HG03045 (cell line): ENCODE measurements around the gene ATP2C1.

Source experiments
- ATAC-seq: cut with Tn5 transposase; IDR thresholded peaks from one replicate; pipeline ENCODE4 v1.9.1; 2021; ENCODE audit warnings: mild to moderate bottlenecking, moderate library complexity; ENCODE audit not compliant: unreplicated experiment

The ATP2C1 gene

GRCh38 chr3:130973406-130973805 lies 79.5 kb downstream of the ATP2C1 start:
- ATAC-seq, result no peak

DNA sequence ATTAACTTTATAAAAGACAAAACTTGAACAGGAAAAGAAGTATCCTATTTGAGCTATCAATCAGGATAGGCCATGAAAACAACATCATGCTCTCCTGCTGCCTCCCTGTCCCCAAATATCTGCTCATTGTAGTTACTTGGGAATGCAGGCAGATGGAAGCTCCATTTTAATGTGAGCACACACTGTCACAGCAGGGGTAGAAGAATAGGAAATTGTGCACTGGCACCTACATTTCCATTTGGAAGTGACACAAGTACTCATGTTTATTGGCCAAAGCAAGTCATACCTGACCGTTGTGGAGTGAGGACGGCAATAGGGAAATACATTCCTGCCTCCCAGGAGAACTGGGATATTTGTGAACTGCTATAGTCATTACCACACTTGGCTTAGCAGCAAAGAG lies 80.3 kb downstream of the ATP2C1 start:
- ATAC-seq, result no peak

GRCh38 chr3:130975251-130975650 lies 81.4 kb downstream of the ATP2C1 start:
- ATAC-seq, result no peak

- ATAC-seq, result no peak
These were observed 82.8 kb downstream of the ATP2C1 start for GRCh38 chr3:130976706-130977105.

GRCh38 chr3:130979117-130979516 lies 85.2 kb downstream of the ATP2C1 start:
- ATAC-seq, result no peak

- no peak for ATAC-seq
These were observed 87.6 kb downstream of the ATP2C1 start for GRCh38 chr3:130981469-130981868.

DNA sequence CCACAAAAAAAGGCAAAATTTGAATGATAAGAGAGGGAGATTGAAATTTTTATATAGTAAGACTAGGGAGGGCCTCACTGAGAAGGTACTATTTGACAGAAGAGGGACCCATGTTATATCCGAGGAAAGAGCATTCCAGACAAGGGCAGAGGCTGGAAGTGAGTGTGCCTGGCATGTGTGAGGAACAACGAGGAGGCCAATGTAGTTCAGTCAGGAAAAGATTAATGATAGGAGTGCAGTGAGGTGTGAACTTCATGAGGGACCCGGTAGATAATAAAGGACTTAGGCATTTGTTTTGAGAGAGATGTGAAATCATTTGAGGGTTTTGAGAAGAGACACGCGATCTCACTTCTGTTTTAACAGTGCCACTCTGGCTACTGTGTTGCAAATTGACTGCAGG lies 96.4 kb downstream of the ATP2C1 start:
- no peak for ATAC-seq

DNA sequence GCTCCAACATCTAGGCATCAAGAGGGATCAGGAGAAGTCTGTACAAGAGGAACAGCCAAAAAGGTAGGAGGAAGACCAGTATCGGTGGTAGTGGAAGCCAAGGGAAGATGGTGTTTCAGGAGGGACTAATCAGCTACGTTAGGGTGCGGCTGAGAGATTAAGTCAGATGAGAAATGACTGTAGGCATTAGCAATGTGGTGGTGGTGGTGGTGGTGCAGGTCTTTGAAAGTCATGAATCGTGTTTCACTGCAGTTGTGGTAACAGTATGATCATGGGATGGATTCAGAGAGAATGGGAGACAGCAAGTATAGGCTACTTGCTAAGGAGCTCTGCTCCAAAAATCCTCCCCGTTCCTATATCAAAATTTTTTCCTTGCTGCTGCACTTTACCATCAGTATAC lies 97.2 kb downstream of the ATP2C1 start:
- ATAC-seq, result no peak

GRCh38 chr3:130992344-130992743 lies 98.5 kb downstream of the ATP2C1 start:
- ATAC-seq, result no peak

- no peak for ATAC-seq
These were observed 103.4 kb downstream of the ATP2C1 start for GRCh38 chr3:130997289-130997688.

GRCh38 chr3:131001071-131001470 lies 107.2 kb downstream of the ATP2C1 start:
- no peak for ATAC-seq

- ATAC-seq, result no peak
These were observed 110.7 kb downstream of the ATP2C1 start for GRCh38 chr3:131004603-131005002.

- no peak for ATAC-seq
These were observed 113.4 kb downstream of the ATP2C1 start for GRCh38 chr3:131007256-131007655.

- no peak for ATAC-seq
These were observed 113.9 kb downstream of the ATP2C1 start for GRCh38 chr3:131007782-131008181.

- no peak for ATAC-seq
These were observed 114.4 kb downstream of the ATP2C1 start for GRCh38 chr3:131008326-131008725.

- no peak for ATAC-seq
These were observed 115.8 kb downstream of the ATP2C1 start for GRCh38 chr3:131009698-131010097.

GRCh38 chr3:131018970-131019369 lies 125.1 kb downstream of the ATP2C1 start:
- ATAC-seq, result no peak

- ATAC-seq, result no peak
These were observed 126.3 kb downstream of the ATP2C1 start for GRCh38 chr3:131020122-131020693.

DNA sequence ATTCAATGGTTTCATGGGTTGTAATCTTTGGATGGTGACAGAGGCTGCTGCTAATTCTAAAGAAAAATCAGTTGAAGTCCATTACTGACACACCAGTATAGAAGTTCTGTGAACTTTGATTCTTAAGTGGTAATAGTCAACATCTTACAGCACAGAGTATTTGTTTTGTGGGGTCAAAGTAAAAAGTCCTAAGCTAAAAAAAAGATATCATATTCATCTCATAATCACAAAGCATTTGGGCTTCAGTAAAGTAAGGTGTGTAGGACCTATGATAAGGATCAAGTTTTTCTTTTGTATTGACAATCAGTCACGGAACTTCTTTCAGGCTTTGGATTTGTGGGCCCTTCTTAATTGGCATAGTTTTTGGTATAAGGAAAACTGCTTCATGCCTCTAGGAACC lies 131.7 kb downstream of the ATP2C1 start:
- ATAC-seq, result no peak

DNA sequence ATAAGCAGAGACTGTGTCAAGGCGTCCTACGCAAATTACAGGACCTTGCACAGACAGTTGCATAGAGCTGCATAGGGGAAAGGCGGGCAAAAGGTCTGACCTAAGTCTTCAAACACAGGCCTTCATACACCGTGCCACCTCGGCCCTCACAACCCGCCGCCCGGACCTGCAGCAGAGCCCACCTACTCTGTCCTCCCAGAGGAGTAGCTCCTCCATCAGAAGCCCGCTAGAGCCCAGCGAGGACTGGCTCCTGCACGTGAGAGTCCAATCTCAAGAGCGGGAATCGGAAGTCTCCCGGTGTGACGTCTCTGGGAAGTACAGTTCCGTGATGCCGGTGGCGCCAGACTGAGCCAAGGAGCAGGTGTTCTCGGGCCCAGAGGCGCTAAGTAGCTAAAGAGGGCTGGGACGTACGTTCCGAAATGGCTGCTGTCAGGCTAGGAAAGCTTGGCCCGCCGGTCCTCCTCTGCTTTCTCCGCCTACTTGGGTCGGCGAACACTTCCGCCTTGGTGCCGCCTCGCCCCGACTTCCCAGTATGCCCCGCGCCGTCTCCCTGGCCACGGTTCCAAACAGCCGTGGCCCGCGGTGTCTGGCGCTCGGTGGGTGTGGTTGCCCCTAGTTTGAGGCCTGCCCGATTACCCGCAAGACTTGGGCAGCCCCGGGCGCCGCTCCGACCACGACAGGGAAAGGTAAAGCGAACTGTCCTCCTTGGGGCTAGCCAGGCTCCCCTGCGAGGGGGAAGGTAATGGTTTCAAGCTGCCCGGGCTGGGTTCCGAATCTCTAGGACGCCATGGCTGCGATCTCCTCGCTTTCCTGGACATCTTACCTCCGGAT lies 132.7 kb downstream of the ATP2C1 start, which contains the start of the genes ASTE1 and NEK11:
Gene ASTE1 (minus strand): TSS at position 505 of the 831 bp plus-strand sequence. CDS start 1,519 bp downstream, outside the sequence.
Gene NEK11 (plus strand): TSS at position 557 of the 831 bp plus-strand sequence. CDS start 2,832 bp downstream, outside the sequence.
- peak; percentile 99 for ATAC-seq

- no peak for ATAC-seq
These were observed 135.0 kb downstream of the ATP2C1 start for GRCh38 chr3:131028844-131029243.

DNA sequence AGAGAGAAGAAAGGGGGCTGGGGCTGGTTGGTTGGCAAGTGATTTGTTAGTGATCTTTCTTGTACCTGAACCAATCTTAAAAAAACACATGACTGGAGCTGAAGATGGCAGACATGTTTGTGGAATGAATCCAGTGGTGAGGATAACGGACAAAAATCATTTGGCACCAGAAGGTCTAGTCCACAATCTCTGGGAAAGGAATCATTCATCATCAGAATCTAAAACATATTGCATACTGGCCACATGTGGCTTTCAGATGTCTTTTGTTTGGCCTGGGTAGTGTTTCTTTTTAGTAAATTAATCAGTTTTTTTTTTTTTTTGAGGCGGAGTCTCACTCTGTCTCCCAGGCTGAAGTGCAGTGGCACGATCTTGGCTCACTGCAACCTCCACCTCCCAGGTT lies 137.8 kb downstream of the ATP2C1 start:
- no peak for ATAC-seq
